Measurements from ENCODE around the gene SHISAL2B.
"Not testable (repeated sequence)": the region's sequence is repeated elsewhere in the genome, so short reads cannot be mapped to it uniquely, and the experiment has no call there.

Gene SHISAL2B

DNA sequence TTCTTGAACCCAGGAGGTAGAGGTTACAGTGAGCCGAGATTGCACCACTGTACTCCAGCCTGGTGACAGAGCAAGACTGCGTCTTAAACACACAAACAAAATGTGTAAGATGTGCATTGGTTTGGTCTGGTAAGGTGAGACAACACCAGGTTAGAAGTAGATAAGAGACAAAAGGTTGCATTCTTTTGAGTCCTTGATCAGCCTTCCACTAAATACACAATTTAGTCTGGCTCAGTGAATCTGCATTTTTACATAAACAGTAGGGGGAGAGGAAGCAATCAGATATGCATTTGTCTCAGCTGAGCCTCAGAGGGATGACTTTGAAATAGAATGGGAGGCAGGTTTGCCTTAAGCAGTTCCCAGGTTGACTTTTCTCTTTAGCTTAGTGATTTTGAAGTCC lies 15.8 kb downstream of the SHISAL2B start:
- DNase-seq: not testable (repeated sequence)

DNA sequence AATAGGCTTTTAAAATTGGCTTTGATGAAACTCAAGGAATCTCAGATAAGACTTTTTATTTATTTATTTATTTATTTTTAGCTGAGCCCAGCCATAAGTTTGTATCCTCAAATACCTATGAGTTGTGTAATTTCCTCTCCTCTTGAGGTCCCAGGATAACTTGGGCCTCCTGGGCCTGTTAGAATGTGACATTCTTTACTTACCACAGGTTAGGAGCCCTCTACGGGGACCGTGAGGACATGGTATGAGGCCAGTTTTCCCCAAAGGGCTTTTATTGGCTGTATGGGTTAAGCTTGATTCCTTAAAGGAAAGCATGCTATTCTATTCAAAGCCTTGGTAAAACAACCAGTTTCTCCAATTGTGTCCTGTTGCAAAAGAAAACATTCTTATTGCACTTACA lies 16.9 kb downstream of the SHISAL2B start:
- DNase-seq: no peak

DNA sequence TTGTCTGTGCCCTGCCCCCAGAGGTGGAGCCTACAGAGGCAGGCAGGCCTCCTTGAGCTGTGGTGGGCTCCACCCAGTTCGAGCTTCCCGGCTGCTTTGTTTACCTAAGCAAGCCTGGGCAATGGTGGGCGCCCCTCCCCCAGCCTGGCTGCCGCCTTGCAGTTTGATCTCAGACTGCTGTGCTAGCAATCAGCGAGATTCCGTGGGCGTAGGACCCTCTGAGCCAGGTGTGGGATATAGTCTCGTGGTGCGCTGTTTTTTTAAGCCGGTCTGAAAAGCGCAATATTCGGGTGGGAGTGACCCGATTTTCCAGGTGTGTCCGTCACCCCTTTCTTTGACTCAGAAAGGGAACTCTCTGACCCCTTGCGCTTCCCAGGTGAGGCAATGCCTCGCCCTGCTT lies 24.2 kb downstream of the SHISAL2B start:
- DNase-seq: not testable (repeated sequence)

DNA sequence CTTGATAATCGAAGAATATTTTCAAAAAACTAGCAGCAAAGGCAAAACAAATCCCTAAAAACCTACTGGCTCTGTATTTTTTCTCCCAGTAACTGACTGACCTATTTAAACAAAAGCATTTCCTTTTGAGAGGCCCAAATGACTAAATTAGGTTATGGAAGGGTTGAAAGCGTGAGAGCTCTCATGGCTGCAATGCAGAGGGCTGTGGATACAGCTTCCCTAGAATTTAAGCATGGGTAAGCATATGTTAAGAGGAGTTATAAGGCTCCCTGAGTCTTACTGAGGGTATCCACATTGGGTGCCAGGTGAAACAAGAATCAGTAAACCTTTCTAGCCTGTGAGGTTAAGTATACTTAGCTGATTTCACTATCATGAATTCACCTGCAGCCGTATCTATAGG lies 32.3 kb downstream of the SHISAL2B start:
- no peak for DNase-seq

DNA sequence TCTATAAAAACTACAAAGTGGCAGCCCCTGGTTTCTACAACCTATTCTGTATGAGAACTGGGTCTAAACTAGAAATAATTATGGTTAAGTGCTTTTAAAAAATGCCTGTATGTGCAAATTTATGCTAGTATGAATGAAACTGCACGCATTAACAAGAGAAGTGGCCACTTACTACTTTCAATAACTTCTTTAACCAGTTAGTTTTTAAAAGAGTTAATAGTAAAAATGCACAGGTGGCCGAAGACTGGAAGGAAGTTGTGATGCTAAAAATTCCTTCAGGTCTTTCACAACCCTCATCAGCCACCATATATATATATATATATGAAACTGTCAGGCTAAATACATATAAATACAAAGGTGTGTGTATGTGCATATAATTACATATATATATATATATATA lies 36.8 kb downstream of the SHISAL2B start:
- DNase-seq: no peak

DNA sequence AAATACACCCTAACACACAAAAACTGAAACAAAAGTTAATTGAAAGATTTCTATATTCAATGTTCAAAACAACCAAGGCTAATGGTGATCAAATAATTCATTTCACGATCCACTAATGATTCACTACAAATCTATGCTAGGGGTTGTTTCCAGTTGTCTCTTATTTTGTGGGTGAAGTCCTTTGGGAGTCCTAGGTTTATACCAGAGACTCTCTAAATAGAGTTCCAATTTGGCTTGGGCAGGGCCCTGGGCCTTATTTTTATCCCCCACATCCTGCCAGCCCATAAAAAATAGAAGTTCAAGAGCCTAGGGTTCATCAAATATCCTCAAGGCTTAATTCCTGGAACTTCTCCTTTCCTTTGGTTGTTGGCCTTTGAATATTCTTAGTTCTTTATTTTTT lies 52.1 kb downstream of the SHISAL2B start:
- DNase-seq: no peak

DNA sequence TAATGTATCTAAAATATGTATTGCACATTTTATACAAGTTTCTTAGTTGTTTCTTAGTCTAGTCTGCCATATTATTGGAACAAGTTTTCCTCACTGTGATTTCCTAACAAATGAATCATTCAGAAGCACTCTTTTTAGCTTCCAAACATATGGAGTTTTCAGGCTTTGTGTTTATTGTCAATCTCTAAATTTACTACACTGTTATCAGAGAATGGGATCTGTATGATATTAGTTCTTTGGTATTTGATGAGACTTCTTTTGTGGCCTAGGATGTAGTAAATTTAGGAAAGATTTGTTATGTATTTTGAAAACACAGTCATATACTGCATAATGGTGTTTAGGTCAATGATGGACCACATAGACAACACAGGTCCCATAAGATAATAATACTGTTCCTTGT lies 52.5 kb downstream of the SHISAL2B start:
- no peak for DNase-seq

DNA sequence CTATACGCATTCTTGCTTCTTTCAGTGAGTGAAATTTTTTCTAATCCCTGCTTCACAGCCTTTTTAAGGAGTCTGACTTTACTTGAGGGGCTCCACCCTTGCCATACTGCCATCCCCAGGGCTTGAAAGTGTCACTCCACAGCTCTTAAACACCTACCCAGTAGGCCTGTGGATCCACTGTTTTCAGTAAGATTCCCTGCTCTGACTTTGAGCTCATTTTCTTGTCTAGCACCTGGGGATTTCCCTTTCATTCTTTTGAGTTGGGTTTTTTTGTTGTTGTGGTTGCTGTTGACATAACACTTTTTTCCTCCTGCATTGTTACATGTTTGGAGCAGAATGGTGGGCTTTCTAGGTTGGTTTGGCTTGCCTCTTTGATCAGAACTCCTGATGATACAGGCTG lies 54.6 kb downstream of the SHISAL2B start:
- no peak for DNase-seq

DNA sequence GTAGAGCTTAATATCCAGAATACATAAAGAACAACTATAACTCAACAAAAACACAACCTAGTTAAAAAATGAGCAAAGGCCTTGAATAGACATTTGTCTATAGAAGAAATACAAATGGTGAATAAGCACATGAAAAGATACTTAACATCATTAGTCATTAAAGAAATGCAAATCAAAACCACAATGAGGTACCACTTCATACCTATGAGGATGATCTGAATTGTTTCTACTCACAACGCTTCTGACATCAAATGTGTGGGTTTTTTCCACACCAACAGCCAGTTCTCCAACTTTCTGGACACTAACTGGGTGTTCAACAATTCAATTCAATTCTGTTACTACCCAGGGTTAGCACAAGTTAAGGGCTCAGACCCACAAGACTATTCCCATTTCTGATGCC lies 56.1 kb downstream of the SHISAL2B start:
- DNase-seq: no peak

DNA sequence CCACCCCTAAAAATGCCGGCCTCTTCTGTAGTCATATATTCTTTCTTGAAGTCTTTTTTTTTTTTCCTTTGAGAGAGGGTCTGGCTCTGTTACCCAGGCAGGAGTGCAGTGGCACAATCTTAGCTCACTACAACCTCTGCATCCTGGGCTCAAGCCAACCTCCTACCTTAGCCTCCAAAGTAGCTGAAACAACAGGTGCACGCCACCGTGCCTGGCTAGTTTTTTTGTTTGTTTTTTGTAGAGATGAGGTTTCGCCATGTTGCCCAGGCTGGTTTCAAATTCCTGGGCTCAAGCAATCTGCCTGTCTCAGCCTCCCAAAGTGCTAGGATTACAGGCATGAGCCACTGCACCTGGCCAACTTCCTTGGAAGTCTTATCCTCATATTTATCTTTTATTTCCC lies 59.1 kb downstream of the SHISAL2B start:
- no peak for DNase-seq

DNA sequence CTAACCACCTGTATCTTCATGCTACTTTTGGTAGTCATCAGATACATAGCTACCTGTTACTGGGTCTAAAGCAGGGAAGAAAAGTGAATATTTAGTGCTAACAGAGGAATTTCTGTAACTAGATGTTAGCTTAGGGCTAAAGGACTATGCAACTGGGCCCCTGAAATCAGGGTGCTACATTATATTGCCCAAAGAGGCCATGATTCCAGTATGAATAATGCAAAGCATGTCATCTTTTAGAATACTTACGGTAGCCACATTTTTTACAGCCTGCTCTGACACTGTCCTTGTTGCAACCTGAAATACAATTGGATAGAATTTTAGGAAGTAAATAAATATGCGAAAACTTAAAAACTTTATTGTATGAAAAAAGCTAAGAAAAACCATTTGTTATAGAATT lies 63.8 kb downstream of the SHISAL2B start:
- no peak for DNase-seq

DNA sequence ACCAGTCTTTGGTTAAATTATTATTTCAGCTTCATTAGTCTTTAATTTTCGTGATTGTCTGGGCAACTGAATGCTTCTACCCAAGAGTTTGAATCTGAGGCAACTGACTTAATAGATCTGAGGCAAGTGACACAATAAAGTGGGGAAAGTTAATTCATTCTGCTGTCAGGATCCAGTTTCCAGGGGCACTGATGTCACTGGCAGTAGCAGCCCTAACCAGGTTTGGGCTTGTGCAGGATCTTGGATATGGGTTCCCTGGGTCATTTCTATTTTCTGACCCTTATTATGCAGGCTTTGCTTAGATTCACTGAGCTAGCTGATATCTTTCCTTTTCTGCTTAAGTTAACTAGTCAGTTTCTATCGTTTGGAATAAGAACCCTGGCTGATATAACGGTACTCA lies 68.6 kb downstream of the SHISAL2B start:
- DNase-seq: no peak

DNA sequence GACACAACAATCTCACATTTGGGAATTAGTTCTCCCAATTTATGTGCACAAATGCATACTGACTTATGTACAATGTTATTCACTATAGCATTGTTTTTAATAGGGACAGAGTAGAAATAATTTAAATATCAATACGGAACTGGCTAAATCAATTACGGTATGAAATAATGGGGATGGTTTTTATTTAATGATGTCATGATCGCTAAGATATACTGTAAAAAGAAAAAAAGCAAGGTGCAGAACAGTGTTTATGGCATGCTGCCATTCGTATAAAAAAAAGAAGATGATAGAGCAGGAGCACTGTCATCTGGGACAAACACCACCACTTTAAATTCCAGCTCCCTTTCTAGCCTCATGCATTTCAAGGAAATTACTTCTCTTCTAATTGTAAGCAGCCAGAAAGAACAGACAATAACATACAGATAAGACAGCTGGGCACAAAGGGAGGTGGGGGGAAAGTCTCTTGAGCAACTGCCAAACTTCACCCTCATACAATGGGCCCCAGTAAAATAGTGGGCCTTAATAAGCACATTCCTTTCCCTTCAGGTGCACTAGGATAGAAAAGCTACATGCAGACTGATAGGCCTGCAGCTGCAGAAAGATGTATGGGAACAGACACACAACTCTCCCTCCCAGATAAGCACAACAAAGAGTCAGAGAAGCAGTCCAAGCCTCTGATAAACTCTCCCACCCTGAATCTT lies 69.8 kb downstream of the SHISAL2B start:
- DNase-seq: no peak

DNA sequence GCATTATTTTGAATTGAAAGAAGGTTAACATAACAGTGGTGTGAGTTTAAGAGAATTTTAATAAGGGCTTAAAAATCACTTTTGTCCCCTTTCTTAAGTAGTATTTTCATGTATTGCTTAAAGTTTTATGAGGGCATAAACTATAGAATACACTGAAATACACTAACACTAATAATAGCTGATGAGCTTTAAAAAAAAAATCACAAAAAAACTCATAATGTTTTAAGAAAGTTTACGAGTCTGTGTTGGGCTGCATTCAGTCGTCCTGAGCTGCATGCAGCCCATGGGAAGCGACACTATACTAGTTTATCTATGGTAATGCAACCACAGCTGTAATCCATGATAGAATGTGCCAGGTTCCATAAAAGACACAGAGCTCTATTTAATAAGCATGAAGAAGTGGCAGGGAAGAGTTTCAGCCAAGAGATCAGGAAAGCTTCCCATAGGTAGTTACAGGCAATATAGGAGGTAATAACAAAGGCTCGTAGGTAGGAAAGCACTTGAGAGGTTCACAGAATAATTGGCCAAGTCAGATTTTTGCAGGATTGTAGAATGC lies 73.7 kb downstream of the SHISAL2B start:
- DNase-seq: no peak

DNA sequence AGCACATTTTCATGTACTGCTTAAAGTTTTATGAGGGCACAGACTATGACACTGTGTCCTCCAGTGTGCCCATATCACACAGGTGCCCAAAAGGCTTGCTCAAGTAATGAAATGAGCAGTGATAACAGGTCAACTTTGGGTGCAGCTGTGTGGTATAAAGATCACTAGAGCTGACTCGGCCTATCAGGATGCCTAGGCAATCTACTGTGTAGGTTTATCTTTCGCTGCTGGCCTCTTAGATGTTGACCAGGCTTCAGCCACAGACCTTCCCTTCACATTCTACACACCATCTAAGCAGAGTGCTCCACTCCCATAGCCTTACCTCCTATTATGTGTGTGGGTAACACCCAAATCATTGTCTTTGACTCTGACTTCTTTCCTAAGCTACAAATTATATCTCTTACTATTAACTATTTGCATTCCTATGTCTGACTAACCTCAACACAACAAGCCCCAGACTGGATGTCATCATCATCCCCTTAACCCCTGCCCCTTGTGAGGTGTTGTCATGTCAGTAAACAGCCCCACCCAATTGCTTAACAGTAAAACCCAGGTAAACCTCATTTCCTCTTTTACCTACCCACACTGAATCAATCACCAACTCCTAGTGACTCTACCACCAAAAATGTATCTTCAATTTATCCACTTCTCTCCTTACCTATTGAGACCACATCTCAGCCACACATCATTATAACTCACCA lies 75.7 kb downstream of the SHISAL2B start:
- no peak for DNase-seq

DNA sequence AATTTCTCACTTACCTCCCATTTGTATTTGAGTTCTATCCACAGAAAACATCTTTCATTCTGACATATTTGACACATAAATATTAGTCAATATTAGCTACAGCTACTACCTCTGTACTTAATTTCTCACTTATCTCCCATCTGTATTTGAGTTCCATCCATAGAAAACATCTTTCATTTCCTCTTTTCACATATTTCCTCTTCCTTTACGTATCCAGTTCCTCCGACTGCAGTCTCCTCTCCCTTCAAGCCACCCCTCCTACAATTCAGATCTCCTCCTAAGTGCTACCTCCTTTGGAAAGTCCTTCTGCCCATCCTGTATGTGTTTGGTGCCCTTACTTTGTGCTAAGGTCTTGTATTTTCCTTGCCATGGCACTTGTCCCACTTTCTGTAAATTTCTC lies 76.6 kb downstream of the SHISAL2B start:
- DNase-seq: no peak
